WTC11 (cell line): ENCODE data around the gene GAP43. TPM values are rescaled to one million over a fixed set of nuclear protein-coding genes. Genes with fewer than 3 reads are reported as not detected.
A peak's percentile ranks its signal among the peaks of the same experiment; 100 is the strongest.

Experiments
- ATAC-seq: fragments of 200-7000 bp; cut with Tn5 transposase; 2 replicates; pipeline ENCODE4 v1.10.0; 2021; ENCODE audit warnings: mild to moderate bottlenecking, moderate library complexity
- CTCF ChIA-PET: fragments of 300-600 bp; sonication (Branson Sonifier 250); formaldehyde crosslinking; loops from one replicate; lab custom pipeline; 2021; ENCODE audit warnings: antibody characterized with exemption; lab: Charles Lee
- POLR2A ChIA-PET: fragments of 350-600 bp; sonication (Branson Sonifier 250); formaldehyde crosslinking; loops from one replicate; lab custom pipeline; 2021; ENCODE audit warnings: antibody characterized with exemption; lab: Charles Lee
- DNase-seq: peaks from one replicate; pipeline ENCODE4 v3.0.0; 2021; ENCODE audit warnings: low spot score
- H3K27ac Mint-ChIP-seq: 2 replicates; pipeline ENCODE4 v1.8.0; 2021; ENCODE audit warnings: mixed read lengths
- H3K27me3 Mint-ChIP-seq: 2 replicates; pipeline ENCODE4 v1.8.0; 2021; ENCODE audit warnings: low read depth, mild to moderate bottlenecking, moderate library complexity, mixed read lengths
- H3K36me3 Mint-ChIP-seq: 2 replicates; pipeline ENCODE4 v1.8.0; 2021; ENCODE audit warnings: mixed read lengths
- H3K4me1 Mint-ChIP-seq: 2 replicates; pipeline ENCODE4 v1.8.0; 2022; ENCODE audit warnings: mixed read lengths
- H3K4me3 Mint-ChIP-seq: 2 replicates; pipeline ENCODE4 v1.8.0; 2021; ENCODE audit warnings: mild to moderate bottlenecking, moderate library complexity, mixed read lengths
- H3K9me3 Mint-ChIP-seq: 2 replicates; pipeline ENCODE4 v1.8.0; 2021; ENCODE audit warnings: mixed read lengths
- ATF1 ChIP-seq: sonication (generic); formaldehyde crosslinking; IDR thresholded peaks from 2 replicates; pipeline ENCODE4 v1.8.1; 2023; ENCODE audit warnings: mild to moderate bottlenecking, moderate library complexity, missing genetic modification reagents
- CREM ChIP-seq: sonication (generic); formaldehyde crosslinking; IDR thresholded peaks from 2 replicates; pipeline ENCODE4 v1.8.1; 2022; ENCODE audit warnings: mild to moderate bottlenecking, missing genetic modification reagents, moderate library complexity
- FOXK1 ChIP-seq: sonication (generic); formaldehyde crosslinking; IDR thresholded peaks from 2 replicates; pipeline ENCODE4 v1.8.0; 2022; ENCODE audit warnings: mild to moderate bottlenecking, moderate library complexity, missing genetic modification reagents
- JUN ChIP-seq: sonication (generic); formaldehyde crosslinking; IDR thresholded peaks from 2 replicates; pipeline ENCODE4 v1.8.0; 2023; ENCODE audit warnings: mild to moderate bottlenecking, missing genetic modification reagents
- KAT7 ChIP-seq: sonication (generic); formaldehyde crosslinking; IDR thresholded peaks from 2 replicates; pipeline ENCODE4 v1.8.1; 2023; ENCODE audit warnings: missing genetic modification reagents, mild to moderate bottlenecking, borderline replicate concordance
- MXD4 ChIP-seq: fragments of 250-450 bp; sonication (Bioruptor Pico); IDR thresholded peaks from 2 replicates; pipeline ENCODE4 v1.8.0; 2021; ENCODE audit warnings: mild to moderate bottlenecking, moderate library complexity, borderline replicate concordance
- RORB ChIP-seq: fragments of 250-450 bp; sonication (Bioruptor Pico); IDR thresholded peaks from 2 replicates; pipeline ENCODE4 v1.9.0; 2021; ENCODE audit warnings: mild to moderate bottlenecking
- SMAD4 ChIP-seq: sonication (generic); formaldehyde crosslinking; IDR thresholded peaks from 2 replicates; pipeline ENCODE4 v1.8.0; 2022; ENCODE audit warnings: mild to moderate bottlenecking, missing genetic modification reagents
- SP1 ChIP-seq: sonication (generic); formaldehyde crosslinking; conservative IDR thresholded peaks from 2 replicates; pipeline ENCODE4 v1.8.1; 2022; ENCODE audit warnings: missing genetic modification reagents
- ZNF219 ChIP-seq: sonication (generic); formaldehyde crosslinking; IDR thresholded peaks from 2 replicates; pipeline ENCODE4 v1.8.0; 2023; ENCODE audit warnings: missing genetic modification reagents, mild to moderate bottlenecking, borderline replicate concordance
- ZNF232 ChIP-seq: sonication (generic); formaldehyde crosslinking; IDR thresholded peaks from 2 replicates; pipeline ENCODE4 v1.8.0; 2022; ENCODE audit warnings: mild to moderate bottlenecking, missing genetic modification reagents
- ZNF263 ChIP-seq: sonication (generic); formaldehyde crosslinking; IDR thresholded peaks from 2 replicates; pipeline ENCODE4 v1.8.1; 2022; ENCODE audit warnings: low read depth, mild to moderate bottlenecking, moderate library complexity, missing genetic modification reagents
- total RNA-seq: library from RNA; stranded (reverse); gene quantifications from 3 replicates; pipeline ENCODE4 v1.2.3, GENCODE V29; 2021
- TF ChIP-seq, protein P1 (sequence below): fragments of 250-450 bp; sonication (Bioruptor Pico); IDR thresholded peaks from 2 replicates; pipeline ENCODE4 v1.9.0; 2021; ENCODE audit warnings: moderate library complexity, mild to moderate bottlenecking, inconsistent platforms, borderline replicate concordance
- TF ChIP-seq, protein P2 (sequence below): sonication (generic); formaldehyde crosslinking; IDR thresholded peaks from 2 replicates; pipeline ENCODE4 v1.8.0; 2023; ENCODE audit warnings: missing genetic modification reagents, mild to moderate bottlenecking, borderline replicate concordance
- TF ChIP-seq, protein P3 (sequence below): sonication (generic); formaldehyde crosslinking; IDR thresholded peaks from 2 replicates; pipeline ENCODE4 v1.8.0; 2022; ENCODE audit warnings: missing genetic modification reagents
- TF ChIP-seq, protein P4 (sequence below): fragments of 250-450 bp; sonication (Bioruptor Pico); IDR thresholded peaks from 2 replicates; pipeline ENCODE4 v1.8.0; 2021; ENCODE audit warnings: mild to moderate bottlenecking
- TF ChIP-seq, protein P5 (sequence below): sonication (generic); formaldehyde crosslinking; IDR thresholded peaks from 2 replicates; pipeline ENCODE4 v1.8.0; 2022; ENCODE audit warnings: mild to moderate bottlenecking, missing genetic modification reagents

The GAP43 gene
- total RNA-seq, 1 experiment from 2014 or later = 19.9 TPM

DNA sequence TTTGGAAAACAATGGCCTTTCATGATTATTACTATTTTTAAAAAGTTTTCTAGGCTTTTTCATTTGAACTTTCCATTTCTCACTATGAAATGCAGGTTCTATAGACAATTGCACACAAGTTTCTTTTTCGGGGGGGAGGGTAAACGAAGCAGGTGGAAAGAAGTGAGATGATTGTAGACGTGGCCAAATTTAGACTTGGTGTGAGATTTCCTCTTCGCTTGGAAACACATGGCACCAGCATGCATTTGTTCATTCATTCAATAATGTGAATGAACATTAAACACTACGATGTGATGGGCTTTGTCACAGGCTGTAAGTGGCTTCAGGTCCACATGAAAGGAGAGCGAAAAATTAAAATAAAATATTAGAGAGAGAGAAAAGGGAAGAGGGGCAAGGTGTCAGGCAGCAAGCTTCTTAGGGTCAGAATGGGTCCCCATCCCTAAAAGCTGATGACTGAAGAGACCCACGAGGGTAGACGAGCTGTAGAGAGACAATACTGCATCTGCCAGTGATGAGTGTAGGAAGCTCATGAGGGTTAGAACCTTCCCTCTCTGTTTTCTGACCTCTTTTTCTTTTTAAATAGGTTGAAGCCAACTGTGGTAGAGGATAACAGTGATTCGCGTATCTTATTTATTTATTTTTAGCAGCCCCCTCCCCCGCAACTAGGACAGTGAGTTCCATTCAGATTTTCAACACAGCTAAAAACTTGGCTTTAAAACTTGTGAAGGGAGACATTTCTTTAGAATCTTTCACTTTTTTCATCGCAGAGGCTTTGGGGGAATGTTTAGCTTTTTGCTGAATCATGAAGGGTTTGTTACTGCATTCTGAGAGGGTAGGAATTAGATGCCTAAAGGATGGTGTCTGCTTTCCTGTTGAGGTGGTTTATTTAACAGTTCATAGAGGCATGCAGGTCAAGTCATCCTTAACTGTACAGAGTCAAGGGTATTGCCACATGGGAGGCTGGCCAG lies 36.2 kb downstream of the GAP43 start:
- ChIA-PET CTCF (interaction anchor here (0.7 to 1.7 kb wide), 3 partner anchors 8 to 125 kb away, joined by 3 to 6 read pairs (median 4); no protein-coding TSS in a partner anchor), POLR2A (interaction anchor here (0.5 to 1.2 kb wide), 3 partner anchors 36 to 1042 kb away, joined by 3 to 5 read pairs (median 4); partner anchors contain the start of gene GAP43)
- no peak for DNase-seq
- TF ChIP-seq ZNF263 (CRISPR knock-in tag) = no peak
- TF ChIP-seq, all 79 proteins: peak for 0
- H3K36me3 Mint-ChIP-seq = no peaks in the 10 kb centered on the region
- no peak for ATAC-seq
- peaks cover 37% of the 10 kb centered on the region for H3K4me1 Mint-ChIP-seq
- H3K4me3 Mint-ChIP-seq = peak overlapping the region; percentile 86
- no peaks in the 10 kb centered on the region for H3K9me3 Mint-ChIP-seq
- no peaks in the 10 kb centered on the region for H3K27me3 Mint-ChIP-seq
- peak overlapping the region; percentile 95; the same call in 1 of the 2 replicates for H3K27ac Mint-ChIP-seq

DNA sequence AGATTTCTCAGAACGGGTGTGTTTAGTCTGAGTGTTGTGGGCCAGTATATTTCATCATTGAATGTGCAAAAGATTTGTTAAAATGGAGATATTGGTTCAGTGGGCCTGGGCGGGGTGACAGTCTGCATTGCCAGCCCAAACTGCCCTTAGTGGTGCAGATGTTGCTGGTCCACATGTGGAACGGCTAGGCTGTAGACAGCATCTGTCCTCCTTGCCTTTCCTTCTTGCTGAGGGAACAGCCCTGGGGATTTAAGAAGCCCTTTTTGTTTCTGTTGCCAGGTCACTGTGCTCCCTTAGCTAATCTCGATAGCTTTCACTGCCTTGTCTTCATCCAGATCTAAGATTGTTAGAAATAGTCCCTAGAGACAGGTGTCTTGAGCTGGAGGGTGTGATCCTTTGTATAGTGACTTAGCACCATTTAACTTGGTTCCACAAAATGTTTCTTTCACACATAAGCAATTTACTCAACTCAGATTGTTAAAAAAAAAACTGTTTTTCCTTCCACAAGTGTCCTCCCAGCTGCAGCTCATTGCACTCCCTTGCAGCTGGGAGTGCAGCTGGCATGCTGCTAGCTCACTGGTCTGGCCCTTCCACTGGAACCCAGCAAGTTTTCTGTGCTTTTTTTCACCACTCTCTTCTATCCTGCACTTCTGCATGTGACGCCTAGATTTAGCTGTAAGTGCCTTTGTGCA lies 37.5 kb downstream of the GAP43 start:
- ATAC-seq (no peak), DNase-seq (no peak)
- Mint-ChIP-seq H3K27ac (no peak overlapping the region), H3K4me1 (peaks cover 37% of the 10 kb centered on the region), H3K36me3 (no peaks in the 10 kb centered on the region), H3K27me3 (no peaks in the 10 kb centered on the region), H3K4me3 (no peak overlapping the region), H3K9me3 (no peaks in the 10 kb centered on the region)
- CTCF ChIA-PET = interaction anchor here (0.5 to 1.6 kb wide), 4 partner anchors 11 to 124 kb away, joined by 3 to 7 read pairs (median 4); partner anchors contain the start of gene GAP43
- TF ChIP-seq SP1 (CRISPR knock-in tag) (no peak), CREM (CRISPR knock-in tag) (no peak), ZNF219 (CRISPR knock-in tag) (no peak), ATF1 (CRISPR knock-in tag) (no peak), JUN (CRISPR knock-in tag) (no peak), RORB (no peak), FOXK1 (CRISPR knock-in tag) (no peak), SMAD4 (CRISPR knock-in tag) (no peak), ZNF232 (no peak), MXD4 (CRISPR knock-in tag) (no peak), KAT7 (no peak)
- TF ChIP-seq, protein P1, sequence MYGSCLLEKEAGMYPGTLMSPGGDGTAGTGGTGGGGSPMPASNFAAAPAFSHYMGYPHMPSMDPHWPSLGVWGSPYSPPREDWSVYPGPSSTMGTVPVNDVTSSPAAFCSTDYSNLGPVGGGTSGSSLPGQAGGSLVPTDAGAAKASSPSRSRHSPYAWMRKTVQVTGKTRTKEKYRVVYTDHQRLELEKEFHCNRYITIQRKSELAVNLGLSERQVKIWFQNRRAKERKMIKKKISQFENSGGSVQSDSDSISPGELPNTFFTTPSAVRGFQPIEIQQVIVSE (CRISPR knock-in tag) = no peak
- TF ChIP-seq, protein P2, sequence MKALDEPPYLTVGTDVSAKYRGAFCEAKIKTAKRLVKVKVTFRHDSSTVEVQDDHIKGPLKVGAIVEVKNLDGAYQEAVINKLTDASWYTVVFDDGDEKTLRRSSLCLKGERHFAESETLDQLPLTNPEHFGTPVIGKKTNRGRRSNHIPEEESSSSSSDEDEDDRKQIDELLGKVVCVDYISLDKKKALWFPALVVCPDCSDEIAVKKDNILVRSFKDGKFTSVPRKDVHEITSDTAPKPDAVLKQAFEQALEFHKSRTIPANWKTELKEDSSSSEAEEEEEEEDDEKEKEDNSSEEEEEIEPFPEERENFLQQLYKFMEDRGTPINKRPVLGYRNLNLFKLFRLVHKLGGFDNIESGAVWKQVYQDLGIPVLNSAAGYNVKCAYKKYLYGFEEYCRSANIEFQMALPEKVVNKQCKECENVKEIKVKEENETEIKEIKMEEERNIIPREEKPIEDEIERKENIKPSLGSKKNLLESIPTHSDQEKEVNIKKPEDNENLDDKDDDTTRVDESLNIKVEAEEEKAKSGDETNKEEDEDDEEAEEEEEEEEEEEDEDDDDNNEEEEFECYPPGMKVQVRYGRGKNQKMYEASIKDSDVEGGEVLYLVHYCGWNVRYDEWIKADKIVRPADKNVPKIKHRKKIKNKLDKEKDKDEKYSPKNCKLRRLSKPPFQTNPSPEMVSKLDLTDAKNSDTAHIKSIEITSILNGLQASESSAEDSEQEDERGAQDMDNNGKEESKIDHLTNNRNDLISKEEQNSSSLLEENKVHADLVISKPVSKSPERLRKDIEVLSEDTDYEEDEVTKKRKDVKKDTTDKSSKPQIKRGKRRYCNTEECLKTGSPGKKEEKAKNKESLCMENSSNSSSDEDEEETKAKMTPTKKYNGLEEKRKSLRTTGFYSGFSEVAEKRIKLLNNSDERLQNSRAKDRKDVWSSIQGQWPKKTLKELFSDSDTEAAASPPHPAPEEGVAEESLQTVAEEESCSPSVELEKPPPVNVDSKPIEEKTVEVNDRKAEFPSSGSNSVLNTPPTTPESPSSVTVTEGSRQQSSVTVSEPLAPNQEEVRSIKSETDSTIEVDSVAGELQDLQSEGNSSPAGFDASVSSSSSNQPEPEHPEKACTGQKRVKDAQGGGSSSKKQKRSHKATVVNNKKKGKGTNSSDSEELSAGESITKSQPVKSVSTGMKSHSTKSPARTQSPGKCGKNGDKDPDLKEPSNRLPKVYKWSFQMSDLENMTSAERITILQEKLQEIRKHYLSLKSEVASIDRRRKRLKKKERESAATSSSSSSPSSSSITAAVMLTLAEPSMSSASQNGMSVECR = no peak
- TF ChIP-seq, protein P3, sequence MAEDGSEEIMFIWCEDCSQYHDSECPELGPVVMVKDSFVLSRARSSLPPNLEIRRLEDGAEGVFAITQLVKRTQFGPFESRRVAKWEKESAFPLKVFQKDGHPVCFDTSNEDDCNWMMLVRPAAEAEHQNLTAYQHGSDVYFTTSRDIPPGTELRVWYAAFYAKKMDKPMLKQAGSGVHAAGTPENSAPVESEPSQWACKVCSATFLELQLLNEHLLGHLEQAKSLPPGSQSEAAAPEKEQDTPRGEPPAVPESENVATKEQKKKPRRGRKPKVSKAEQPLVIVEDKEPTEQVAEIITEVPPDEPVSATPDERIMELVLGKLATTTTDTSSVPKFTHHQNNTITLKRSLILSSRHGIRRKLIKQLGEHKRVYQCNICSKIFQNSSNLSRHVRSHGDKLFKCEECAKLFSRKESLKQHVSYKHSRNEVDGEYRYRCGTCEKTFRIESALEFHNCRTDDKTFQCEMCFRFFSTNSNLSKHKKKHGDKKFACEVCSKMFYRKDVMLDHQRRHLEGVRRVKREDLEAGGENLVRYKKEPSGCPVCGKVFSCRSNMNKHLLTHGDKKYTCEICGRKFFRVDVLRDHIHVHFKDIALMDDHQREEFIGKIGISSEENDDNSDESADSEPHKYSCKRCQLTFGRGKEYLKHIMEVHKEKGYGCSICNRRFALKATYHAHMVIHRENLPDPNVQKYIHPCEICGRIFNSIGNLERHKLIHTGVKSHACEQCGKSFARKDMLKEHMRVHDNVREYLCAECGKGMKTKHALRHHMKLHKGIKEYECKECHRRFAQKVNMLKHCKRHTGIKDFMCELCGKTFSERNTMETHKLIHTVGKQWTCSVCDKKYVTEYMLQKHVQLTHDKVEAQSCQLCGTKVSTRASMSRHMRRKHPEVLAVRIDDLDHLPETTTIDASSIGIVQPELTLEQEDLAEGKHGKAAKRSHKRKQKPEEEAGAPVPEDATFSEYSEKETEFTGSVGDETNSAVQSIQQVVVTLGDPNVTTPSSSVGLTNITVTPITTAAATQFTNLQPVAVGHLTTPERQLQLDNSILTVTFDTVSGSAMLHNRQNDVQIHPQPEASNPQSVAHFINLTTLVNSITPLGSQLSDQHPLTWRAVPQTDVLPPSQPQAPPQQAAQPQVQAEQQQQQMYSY (CRISPR knock-in tag) = no peak
- TF ChIP-seq, protein P4, sequence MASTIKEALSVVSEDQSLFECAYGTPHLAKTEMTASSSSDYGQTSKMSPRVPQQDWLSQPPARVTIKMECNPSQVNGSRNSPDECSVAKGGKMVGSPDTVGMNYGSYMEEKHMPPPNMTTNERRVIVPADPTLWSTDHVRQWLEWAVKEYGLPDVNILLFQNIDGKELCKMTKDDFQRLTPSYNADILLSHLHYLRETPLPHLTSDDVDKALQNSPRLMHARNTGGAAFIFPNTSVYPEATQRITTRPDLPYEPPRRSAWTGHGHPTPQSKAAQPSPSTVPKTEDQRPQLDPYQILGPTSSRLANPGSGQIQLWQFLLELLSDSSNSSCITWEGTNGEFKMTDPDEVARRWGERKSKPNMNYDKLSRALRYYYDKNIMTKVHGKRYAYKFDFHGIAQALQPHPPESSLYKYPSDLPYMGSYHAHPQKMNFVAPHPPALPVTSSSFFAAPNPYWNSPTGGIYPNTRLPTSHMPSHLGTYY (CRISPR knock-in tag) = no peak
- TF ChIP-seq, protein P5, sequence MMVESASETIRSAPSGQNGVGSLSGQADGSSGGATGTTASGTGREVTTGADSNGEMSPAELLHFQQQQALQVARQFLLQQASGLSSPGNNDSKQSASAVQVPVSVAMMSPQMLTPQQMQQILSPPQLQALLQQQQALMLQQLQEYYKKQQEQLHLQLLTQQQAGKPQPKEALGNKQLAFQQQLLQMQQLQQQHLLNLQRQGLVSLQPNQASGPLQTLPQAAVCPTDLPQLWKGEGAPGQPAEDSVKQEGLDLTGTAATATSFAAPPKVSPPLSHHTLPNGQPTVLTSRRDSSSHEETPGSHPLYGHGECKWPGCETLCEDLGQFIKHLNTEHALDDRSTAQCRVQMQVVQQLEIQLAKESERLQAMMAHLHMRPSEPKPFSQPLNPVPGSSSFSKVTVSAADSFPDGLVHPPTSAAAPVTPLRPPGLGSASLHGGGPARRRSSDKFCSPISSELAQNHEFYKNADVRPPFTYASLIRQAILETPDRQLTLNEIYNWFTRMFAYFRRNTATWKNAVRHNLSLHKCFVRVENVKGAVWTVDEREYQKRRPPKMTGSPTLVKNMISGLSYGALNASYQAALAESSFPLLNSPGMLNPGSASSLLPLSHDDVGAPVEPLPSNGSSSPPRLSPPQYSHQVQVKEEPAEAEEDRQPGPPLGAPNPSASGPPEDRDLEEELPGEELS (CRISPR knock-in tag) = no peak
- POLR2A ChIA-PET = no interaction called here
